AG09319 (cell line): ENCODE data around the gene CD7.

Experiments used
- DNase-seq: peaks from one replicate; pipeline ENCODE4 v3.0.0-alpha.2; 2010; ENCODE audit warnings: low read depth; ENCODE audit errors: extremely low read depth
- CTCF ChIP-seq: IDR thresholded peaks from 2 replicates; pipeline ENCODE4 v1.5.1; 2011; ENCODE audit warnings: low read depth, mild to moderate bottlenecking, inconsistent platforms, low read length, moderate library complexity

The CD7 gene

DNA sequence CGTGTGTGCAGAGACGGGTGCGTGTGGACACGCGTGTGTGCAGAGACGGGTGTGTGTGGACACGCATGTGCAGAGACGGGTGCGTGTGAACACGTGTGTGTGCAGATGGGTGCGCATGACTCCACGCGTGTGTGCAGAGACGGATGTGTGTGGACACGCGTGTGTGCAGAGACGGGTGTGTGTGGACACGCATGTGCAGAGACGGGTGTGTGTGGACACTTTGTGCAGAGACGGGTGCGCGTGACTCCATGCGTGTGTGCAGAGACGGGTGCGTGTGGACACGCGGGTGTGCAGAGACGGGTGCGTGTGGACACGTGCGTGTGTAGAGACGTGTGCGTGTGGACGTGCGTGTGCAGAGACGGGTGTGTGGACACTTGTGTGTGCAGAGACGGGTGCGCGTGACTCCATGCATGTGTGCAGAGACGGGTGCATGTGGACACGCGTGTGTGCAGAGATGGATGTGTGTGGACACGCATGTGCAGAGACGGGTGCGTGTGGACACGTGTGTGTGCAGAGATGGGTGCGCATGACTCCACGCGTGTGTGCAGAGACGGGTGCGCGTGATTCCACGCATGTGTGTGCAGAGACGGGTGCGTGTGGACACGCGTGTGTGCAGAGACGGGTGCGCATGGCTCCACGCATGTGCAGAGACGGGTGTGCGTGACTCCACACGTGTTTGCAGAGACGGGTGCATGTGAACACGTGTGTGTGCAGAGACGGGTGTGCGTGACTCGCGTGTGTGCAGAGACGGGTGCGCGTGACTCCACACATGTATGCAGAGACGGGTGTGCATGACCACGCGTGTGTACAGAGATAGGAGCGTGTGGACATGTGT, 1.6 kb upstream of the CD7 start:
- TF ChIP-seq CTCF = no peak
- no peak for DNase-seq

DNA sequence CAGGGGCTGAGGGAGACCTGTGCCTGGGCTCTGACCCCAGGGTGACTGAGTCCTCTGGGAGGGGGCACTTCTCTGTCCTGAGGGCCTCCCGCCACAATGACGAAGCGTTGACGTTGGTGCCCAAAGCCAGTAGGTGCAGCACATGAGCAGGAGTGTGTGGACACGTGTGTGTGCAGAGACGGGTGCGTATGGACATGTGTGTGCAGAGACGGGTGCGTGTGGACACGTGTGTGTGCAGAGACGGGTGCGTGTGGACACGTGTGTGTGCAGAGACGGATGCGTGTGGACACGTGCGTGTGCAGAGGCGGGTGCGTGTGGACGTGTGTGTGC, 726 bp upstream of the CD7 start:
- no peak for TF ChIP-seq CTCF
- DNase-seq = no peak

- no peak for TF ChIP-seq CTCF
Measured at GRCh38 chr17:82316651-82317393, 586 bp downstream of the CD7 start.

GRCh38 chr17:82315703-82316358, 1.6 kb downstream of the CD7 start:
- TF ChIP-seq CTCF = no peak
- DNase-seq = no peak

More at GRCh38 chr17:82316651-82317393, 586 bp downstream of the CD7 start:
- no peak for DNase-seq

DNA sequence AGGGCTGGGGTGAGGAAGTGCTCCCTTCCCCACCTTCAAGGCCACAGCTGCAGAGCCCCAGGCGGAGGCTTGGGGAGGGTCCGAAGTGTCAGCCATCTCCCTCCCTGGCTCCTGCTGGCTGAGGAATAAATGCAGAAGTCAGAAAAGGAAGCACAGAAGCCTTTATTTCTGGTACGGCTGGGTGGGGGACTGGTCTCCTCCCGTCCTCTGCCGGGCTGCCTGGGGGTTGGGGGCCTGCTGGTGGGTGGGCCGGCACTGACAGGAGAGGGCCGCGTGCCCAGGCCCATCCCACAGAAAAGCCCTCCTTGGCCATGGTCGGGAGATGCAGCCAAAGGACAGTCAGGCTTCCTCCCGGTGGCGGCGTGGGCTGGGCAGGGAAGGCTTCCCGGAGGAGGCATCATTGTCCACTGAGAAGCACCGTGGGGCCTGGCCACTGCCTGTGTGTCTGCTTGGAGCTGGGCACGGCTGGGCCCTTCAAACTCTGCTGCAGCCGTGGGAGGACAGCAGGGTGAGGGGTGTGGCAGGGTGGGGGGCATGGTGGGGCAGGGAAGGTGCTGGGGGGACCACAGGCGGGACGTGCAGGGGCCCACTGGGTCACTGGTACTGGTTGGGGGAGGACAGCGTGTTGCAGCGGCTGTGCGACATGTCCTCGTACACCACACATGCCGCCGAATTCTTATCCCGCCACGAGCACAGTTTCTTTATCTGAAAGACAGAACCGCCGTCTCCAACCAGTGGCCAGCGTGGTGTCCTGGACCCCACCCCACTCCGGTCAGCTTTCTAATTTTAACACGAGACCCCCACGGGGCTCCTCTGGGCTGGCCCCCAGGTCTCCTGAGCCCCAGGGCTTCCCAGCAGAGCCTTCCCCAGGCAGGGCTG, 2.4 kb downstream of the CD7 start:
- DNase-seq = no peak
- no peak for TF ChIP-seq CTCF

- no peak for TF ChIP-seq CTCF
- no peak for DNase-seq
Measured at GRCh38 chr17:82314012-82314726, 3.2 kb downstream of the CD7 start.
